Ishikawa (cell line): Measurements from ENCODE around the gene THRAP3.

Source experiments
- CEBPB ChIP-seq: IDR thresholded peaks from 2 replicates; pipeline ENCODE4 v1.6.1; 2012
- CREB1 ChIP-seq: IDR thresholded peaks from 2 replicates; pipeline ENCODE4 v1.6.1; 2012; ENCODE audit warnings: low read depth
- EGR1 ChIP-seq: IDR thresholded peaks from 2 replicates; pipeline ENCODE4 v1.6.1; 2012
- EP300 ChIP-seq: IDR thresholded peaks from 2 replicates; pipeline ENCODE4 v1.6.1; 2012; ENCODE audit warnings: borderline replicate concordance
- FOXM1 ChIP-seq: IDR thresholded peaks from 2 replicates; pipeline ENCODE4 v1.6.1; 2012; ENCODE audit warnings: low read depth, borderline replicate concordance
- NFIC ChIP-seq: IDR thresholded peaks from 2 replicates; pipeline ENCODE4 v1.6.1; 2012
- RAD21 ChIP-seq: IDR thresholded peaks from 2 replicates; pipeline ENCODE4 v1.6.1; 2012; ENCODE audit warnings: low read depth
- TAF1 ChIP-seq: IDR thresholded peaks from 2 replicates; pipeline ENCODE4 v1.6.1; 2012; ENCODE audit warnings: low read depth, mild to moderate bottlenecking
- TCF12 ChIP-seq: IDR thresholded peaks from 2 replicates; pipeline ENCODE4 v1.6.1; 2012; ENCODE audit warnings: low read depth
- TEAD4 ChIP-seq: IDR thresholded peaks from 2 replicates; pipeline ENCODE4 v1.6.1; 2012
- YY1 ChIP-seq: IDR thresholded peaks from 2 replicates; pipeline ENCODE4 v1.6.1; 2012; ENCODE audit warnings: low read depth
- ZBTB7A ChIP-seq: IDR thresholded peaks from 2 replicates; pipeline ENCODE4 v1.6.1; 2012; ENCODE audit warnings: low read depth
- TF ChIP-seq, protein P1 (sequence below): IDR thresholded peaks from 2 replicates; pipeline ENCODE4 v1.6.1; 2012
- TF ChIP-seq, protein P2 (sequence below): IDR thresholded peaks from 2 replicates; pipeline ENCODE4 v1.6.1; 2012
- TF ChIP-seq, protein P3 (sequence below): IDR thresholded peaks from 2 replicates; pipeline ENCODE4 v1.6.1; 2012; ENCODE audit warnings: low read depth, mild to moderate bottlenecking

Gene THRAP3

DNA sequence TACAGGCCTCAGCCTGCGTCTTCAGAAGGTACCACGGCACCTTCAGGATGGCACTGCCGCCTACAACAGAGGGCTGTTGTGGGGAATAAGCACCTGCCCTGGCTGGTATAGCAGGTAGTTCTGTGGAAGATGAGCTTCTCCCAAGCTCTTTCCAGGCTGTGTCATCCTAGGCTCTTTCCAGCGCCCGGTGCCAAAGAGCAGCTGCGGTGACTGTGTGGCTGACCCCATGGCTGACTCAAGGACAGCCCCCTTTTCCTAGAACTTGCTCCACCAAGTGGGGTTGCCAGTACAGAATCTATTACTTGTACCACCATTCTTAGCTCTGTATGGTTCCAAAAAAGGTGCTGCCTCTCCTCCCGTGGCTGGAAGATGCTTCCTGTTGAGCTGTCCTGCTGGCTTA, 121.1 kb downstream of the THRAP3 start:
- no peak for TF ChIP-seq TEAD4
- TF ChIP-seq, protein P1, sequence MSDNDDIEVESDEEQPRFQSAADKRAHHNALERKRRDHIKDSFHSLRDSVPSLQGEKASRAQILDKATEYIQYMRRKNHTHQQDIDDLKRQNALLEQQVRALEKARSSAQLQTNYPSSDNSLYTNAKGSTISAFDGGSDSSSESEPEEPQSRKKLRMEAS: no peak
- TF ChIP-seq, protein P2, sequence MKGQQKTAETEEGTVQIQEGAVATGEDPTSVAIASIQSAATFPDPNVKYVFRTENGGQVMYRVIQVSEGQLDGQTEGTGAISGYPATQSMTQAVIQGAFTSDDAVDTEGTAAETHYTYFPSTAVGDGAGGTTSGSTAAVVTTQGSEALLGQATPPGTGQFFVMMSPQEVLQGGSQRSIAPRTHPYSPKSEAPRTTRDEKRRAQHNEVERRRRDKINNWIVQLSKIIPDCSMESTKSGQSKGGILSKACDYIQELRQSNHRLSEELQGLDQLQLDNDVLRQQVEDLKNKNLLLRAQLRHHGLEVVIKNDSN: no peak
- TF ChIP-seq EGR1: no peak
- no peak for TF ChIP-seq ZBTB7A
- TF ChIP-seq TAF1: no peak
- no peak for TF ChIP-seq RAD21
- TF ChIP-seq, protein P3, sequence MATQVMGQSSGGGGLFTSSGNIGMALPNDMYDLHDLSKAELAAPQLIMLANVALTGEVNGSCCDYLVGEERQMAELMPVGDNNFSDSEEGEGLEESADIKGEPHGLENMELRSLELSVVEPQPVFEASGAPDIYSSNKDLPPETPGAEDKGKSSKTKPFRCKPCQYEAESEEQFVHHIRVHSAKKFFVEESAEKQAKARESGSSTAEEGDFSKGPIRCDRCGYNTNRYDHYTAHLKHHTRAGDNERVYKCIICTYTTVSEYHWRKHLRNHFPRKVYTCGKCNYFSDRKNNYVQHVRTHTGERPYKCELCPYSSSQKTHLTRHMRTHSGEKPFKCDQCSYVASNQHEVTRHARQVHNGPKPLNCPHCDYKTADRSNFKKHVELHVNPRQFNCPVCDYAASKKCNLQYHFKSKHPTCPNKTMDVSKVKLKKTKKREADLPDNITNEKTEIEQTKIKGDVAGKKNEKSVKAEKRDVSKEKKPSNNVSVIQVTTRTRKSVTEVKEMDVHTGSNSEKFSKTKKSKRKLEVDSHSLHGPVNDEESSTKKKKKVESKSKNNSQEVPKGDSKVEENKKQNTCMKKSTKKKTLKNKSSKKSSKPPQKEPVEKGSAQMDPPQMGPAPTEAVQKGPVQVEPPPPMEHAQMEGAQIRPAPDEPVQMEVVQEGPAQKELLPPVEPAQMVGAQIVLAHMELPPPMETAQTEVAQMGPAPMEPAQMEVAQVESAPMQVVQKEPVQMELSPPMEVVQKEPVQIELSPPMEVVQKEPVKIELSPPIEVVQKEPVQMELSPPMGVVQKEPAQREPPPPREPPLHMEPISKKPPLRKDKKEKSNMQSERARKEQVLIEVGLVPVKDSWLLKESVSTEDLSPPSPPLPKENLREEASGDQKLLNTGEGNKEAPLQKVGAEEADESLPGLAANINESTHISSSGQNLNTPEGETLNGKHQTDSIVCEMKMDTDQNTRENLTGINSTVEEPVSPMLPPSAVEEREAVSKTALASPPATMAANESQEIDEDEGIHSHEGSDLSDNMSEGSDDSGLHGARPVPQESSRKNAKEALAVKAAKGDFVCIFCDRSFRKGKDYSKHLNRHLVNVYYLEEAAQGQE: no peak
- TF ChIP-seq CREB1: no peak
- no peak for TF ChIP-seq CEBPB
- TF ChIP-seq TCF12: no peak

DNA sequence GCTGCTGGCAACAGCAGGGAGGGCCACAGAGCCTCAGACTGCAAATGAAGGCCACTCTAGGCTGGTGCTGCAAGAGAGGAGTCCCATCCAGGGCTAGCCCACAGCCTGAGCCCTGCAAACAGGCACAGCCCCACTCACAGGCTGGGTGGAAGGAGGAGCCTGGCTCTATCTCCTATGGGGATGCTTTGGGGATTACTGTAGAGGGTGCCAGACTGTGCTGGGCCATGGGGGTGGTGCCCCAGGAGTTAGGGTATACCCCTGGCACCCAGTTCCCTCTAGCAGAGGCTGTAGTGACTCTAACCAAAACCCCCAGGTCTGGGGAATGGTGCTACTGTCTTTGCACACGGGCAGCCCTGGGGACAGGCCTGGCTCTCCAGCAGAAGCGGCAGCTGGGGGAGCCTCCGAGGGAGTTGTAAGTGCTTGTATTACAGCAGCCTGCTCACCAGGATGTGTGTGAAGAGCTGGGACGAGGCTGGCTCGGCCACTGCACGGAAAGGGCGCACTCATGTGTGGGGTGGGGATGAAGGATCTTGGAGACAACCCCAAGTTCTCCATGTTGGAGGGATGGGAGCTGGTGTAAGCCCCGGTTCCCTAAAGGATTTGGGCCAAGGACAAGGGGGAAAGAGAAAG, 122.6 kb downstream of the THRAP3 start:
- TF ChIP-seq YY1: no peak
- no peak for TF ChIP-seq FOXM1
- TF ChIP-seq TAF1: no peak
- TF ChIP-seq, protein P3: no peak
- no peak for TF ChIP-seq CEBPB
- no peak for TF ChIP-seq RAD21
- TF ChIP-seq, protein P2: no peak
- TF ChIP-seq EGR1: no peak
- no peak for TF ChIP-seq NFIC
- TF ChIP-seq, protein P1: no peak
- TF ChIP-seq TEAD4: no peak
- TF ChIP-seq TCF12: no peak
- no peak for TF ChIP-seq EP300
- no peak for TF ChIP-seq ZBTB7A
- no peak for TF ChIP-seq CREB1

DNA sequence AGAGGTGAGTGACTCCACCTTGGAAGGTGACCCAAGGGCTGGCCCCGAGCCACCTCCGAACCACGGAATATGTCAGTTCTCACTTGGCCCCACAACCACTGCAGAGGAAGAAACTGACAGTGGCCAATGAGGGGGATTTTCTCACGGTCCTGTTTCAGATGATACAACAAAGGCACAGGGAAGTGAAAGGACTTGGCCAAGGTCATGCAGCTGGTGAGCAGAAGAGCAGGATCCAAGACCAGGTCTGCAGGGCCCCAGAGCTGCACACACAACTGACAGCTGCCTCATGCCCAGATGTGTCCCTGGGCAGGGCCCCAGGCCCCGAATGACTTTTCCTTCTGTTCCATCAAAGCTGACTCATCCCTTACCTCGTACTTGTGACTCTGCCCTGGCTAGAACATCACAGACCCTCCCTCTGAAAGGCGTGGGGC, 125.0 kb downstream of the THRAP3 start:
- no peak for TF ChIP-seq TAF1
- TF ChIP-seq TCF12: no peak
- TF ChIP-seq, protein P3: no peak
- no peak for TF ChIP-seq EP300
- no peak for TF ChIP-seq RAD21
- no peak for TF ChIP-seq TEAD4
- no peak for TF ChIP-seq NFIC
- TF ChIP-seq EGR1: no peak

DNA sequence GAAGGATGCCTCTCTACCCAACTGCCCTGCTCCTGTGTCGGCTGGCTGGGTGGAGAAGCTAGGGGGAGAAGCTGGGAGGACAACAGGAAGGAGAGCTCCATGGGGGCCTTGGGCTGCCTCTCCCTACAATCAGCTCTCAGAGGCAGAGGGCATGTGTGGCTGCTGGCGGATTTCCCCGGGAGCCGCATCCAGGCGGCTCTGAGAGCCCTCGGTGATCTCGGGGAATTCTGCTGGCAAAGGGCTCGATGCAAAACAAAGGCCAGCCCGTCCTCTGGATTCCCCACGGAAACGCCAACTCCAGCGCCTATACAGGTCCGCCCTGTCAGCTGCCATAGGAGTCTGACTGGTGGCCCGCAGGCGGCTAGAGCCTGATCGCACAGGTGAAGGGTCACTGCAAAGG, 125.6 kb downstream of the THRAP3 start:
- TF ChIP-seq ZBTB7A (no peak), TAF1 (no peak), TEAD4 (no peak), CEBPB (no peak), TCF12 (no peak), YY1 (no peak), RAD21 (no peak), CREB1 (no peak), EP300 (no peak), NFIC (no peak), EGR1 (no peak), FOXM1 (no peak)
- TF ChIP-seq, protein P3: no peak
- TF ChIP-seq, protein P2: no peak
- TF ChIP-seq, protein P1: no peak
